ENCODE data around the gene GDPD5.

Gene GDPD5

DNA sequence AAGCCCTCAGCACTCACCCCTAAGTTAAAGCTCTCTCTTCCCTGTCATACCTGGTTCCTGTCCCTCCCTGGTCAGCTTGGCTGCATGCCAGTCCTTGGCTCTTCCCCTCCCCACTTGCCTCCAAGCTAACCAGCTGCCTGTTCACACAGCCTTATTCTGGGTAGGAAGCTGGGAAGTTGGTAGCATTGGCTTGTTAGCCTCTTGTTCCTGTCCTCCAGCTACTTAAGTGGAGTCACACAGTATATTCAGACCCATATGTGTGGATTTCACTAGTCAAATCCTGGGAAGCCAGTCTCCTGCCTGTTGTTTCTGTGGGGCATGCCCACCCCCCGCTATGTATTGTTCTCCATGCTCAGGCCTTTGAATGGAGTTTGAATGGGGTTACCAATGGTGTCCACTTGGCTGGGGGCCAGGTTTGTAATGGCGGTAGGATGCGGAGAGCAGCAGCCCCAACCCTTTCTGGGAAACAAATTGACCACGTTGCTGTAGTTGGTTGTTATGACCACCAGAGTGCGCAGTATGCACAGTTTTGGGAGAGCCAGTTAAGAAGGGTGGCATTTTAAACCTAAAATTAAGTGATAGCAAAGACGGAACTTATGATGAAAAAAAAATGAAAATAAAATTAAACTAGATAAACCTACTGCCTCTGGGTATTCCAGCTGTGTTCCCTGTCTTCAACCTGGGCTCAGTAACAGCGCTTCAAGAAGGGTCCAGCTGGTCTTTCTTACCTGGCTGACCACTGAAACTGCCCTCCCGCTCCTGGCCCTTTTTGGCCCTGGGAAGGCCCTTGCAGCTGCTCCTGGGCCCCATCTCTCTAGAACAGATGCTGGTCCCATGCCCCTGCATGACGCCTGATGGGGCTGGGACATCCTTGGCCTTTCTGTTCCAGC is 137.1 kb downstream of the GDPD5 start:
- peak in 4 of 5 experiments; percentile 41 to 82 (median 52) for DNase-seq

- DNase-seq, result no peak
Observed at GRCh38 chr11:75387736-75388294, 137.9 kb downstream of the GDPD5 start.

DNA sequence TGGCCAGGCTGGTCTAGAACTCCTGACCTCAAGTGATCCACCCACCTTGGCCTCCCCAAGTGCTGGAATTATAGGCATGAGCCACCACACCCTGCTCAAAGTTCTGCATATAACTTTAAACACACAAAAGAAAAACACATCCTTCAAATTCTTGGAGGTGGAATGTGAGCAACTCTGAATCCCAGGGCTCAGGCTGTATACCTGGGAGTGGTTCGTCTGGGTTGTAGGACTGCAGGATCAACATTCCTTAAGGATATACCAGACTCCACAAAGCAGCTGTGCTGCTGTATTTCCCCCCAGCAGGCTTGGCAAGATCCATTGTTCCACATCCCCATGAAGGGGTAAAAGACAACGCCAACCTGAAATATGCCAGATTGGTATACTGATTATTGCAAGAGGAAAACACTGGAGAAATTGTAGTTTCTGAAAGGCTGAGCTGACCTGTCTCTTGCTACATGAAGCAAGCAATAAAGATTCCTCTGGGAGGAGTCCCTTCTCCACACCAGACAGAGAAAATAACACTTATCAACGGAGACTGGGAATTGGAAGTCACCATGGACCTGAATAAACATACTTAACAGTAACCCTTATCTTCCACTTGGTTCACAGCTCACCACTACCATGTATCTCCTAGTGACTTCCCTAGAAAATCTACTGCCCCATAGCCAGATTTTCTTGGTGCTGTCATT is 138.7 kb downstream of the GDPD5 start:
- DNase-seq, result no peak

Measured in T-helper 2 cell (primary cell).